Karpas-422 (cell line): Measurements from ENCODE around the gene OR12D2. TPM values are rescaled to one million over a fixed set of nuclear protein-coding genes. Genes with fewer than 3 reads are reported as not detected.
"Not testable (repeated sequence)": the region's sequence is repeated elsewhere in the genome, so short reads cannot be mapped to it uniquely, and the experiment has no call there.

Source experiments
- DNase-seq: peaks from one replicate; pipeline ENCODE4 v3.0.0-alpha.2; 2015
- H2AFZ ChIP-seq: fragments of 200-600 bp; sonication (generic); 2 replicates; pipeline ENCODE4 v1.6.1; 2014; ENCODE audit warnings: antibody characterized with exemption, low read length, mixed read lengths
- H3K27ac ChIP-seq: fragments of 200-600 bp; sonication (generic); 2 replicates; pipeline ENCODE4 v1.5.1; 2014; ENCODE audit warnings: mild to moderate bottlenecking, low read length, moderate library complexity
- H3K27me3 ChIP-seq: fragments of 200-600 bp; sonication (generic); 2 replicates; pipeline ENCODE4 v1.6.1; 2014; ENCODE audit warnings: low read length, mixed read lengths
- H3K36me3 ChIP-seq: fragments of 200-600 bp; sonication (generic); 2 replicates; pipeline ENCODE4 v1.6.1; 2014; ENCODE audit warnings: low read length, mixed read lengths; ENCODE audit not compliant: insufficient read depth
- H3K4me1 ChIP-seq: fragments of 200-600 bp; sonication (generic); 2 replicates; pipeline ENCODE4 v1.6.1; 2014; ENCODE audit warnings: mild to moderate bottlenecking, low read length, mixed read lengths
- H3K4me2 ChIP-seq: fragments of 200-600 bp; sonication (generic); 2 replicates; pipeline ENCODE4 v1.6.1; 2014; ENCODE audit warnings: low read length, low read depth, mild to moderate bottlenecking; ENCODE audit not compliant: poor library complexity, severe bottlenecking
- H3K4me3 ChIP-seq: fragments of 200-600 bp; sonication (generic); 2 replicates; pipeline ENCODE4 v1.5.1; 2014; ENCODE audit warnings: mild to moderate bottlenecking, antibody characterized with exemption, low read length, mixed read lengths
- H3K79me2 ChIP-seq: fragments of 200-600 bp; sonication (generic); 2 replicates; pipeline ENCODE4 v1.6.1; 2014; ENCODE audit warnings: mild to moderate bottlenecking, low read length, mixed read lengths
- H3K9ac ChIP-seq: fragments of 200-600 bp; sonication (generic); 2 replicates; pipeline ENCODE4 v1.6.0; 2014; ENCODE audit warnings: low read length
- H3K9me2 ChIP-seq: fragments of 200-600 bp; sonication (generic), shearing (Covaris generic); replicated peaks from 2 replicates; pipeline ENCODE4 v1.6.0; 2014; ENCODE audit warnings: mild to moderate bottlenecking, low read length, moderate library complexity; ENCODE audit not compliant: insufficient read depth
- H3K9me3 ChIP-seq: fragments of 300-700, 200-600 bp; sonication (generic); 2 replicates; pipeline ENCODE4 v1.6.1; 2014; ENCODE audit warnings: low read length, mixed read lengths
- H4K20me1 ChIP-seq: fragments of 200-600 bp; sonication (generic); 2 replicates; pipeline ENCODE4 v1.6.1; 2014; ENCODE audit warnings: mild to moderate bottlenecking, antibody characterized with exemption, low read length, low read depth; ENCODE audit not compliant: insufficient read depth
- total RNA-seq: library from RNA; depleted of rRNA; stranded (reverse); fragments of >200 nt; shearing (Covaris generic); gene quantifications from 2 replicates; pipeline ENCODE4 v1.2.3, GENCODE V29; 2014; ENCODE audit warnings: low replicate concordance; rRNA removed

OR12D2 gene
- total RNA-seq, 1 experiment from 2014 or later = not detected

- H3K79me2 ChIP-seq = no peaks in the 10 kb centered on the region
- no peaks in the 10 kb centered on the region for H3K36me3 ChIP-seq
- H3K4me1 ChIP-seq = no peaks in the 10 kb centered on the region
These were observed 43.6 kb downstream of the OR12D2 start, which contains the start of gene OR10C1 for GRCh38 chr6:29439006-29439405. Gene OR10C1 (plus strand): TSS chr6:29439306. CDS start chr6:29440016, 710 bp downstream.

DNA sequence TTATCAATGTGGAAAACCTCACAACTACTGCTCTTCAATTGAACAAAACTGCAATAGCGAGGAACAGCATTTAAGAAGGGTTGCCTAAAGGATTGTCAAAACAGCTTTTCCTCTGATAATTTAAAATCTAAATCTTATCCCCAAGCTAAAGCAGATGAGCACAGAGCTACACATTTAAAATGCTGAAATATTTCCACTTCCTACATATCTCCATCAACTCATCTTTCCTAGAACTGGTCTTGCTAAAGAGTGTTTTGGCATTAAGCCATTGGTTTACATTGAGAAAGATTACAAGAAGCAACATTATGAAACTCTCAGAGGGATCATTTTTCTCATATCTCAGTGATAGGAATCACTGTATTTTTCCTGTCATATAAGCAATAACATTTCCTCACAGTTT lies 47.3 kb downstream of the OR12D2 start:
- H3K9me3 ChIP-seq = no peaks in the 10 kb centered on the region
- no peaks in the 10 kb centered on the region for H3K36me3 ChIP-seq
- no peak overlapping the region for H3K9ac ChIP-seq

More at GRCh38 chr6:29439006-29439405, 43.6 kb downstream of the OR12D2 start, which contains the start of gene OR10C1:
- no peak for DNase-seq
- no peak within 1 kb of the TSS for H3K27ac ChIP-seq
- H3K9me2 ChIP-seq = no peaks in the 10 kb centered on the region
- H3K27me3 ChIP-seq = no peaks in the 10 kb centered on the region
- H3K9ac ChIP-seq = no peak within 1 kb of the TSS
- no peaks in the 10 kb centered on the region for H4K20me1 ChIP-seq
- H3K4me2 ChIP-seq = no peak within 1 kb of the TSS
- H2AFZ ChIP-seq = no peak within 1 kb of the TSS
- no peaks in the 10 kb centered on the region for H3K9me3 ChIP-seq
- H3K4me3 ChIP-seq = no peak within 1 kb of the TSS

GRCh38 chr6:29444031-29444430 lies 48.6 kb downstream of the OR12D2 start:
- not testable (repeated sequence) for H2AFZ ChIP-seq, H3K79me2 ChIP-seq, H3K4me2 ChIP-seq, H3K27ac ChIP-seq, H3K36me3 ChIP-seq, DNase-seq, H3K9me3 ChIP-seq, H3K9ac ChIP-seq, H3K9me2 ChIP-seq, H3K27me3 ChIP-seq, H3K4me1 ChIP-seq, H3K4me3 ChIP-seq, H4K20me1 ChIP-seq

More for the DNA sequence above, 47.3 kb downstream of the OR12D2 start:
- H3K27ac ChIP-seq = no peak overlapping the region
- no peaks in the 10 kb centered on the region for H3K9me2 ChIP-seq
- no peaks in the 10 kb centered on the region for H3K27me3 ChIP-seq
- no peak overlapping the region for H2AFZ ChIP-seq
- DNase-seq = no peak
- H3K79me2 ChIP-seq = no peaks in the 10 kb centered on the region
- no peak overlapping the region for H3K4me3 ChIP-seq
- H3K4me1 ChIP-seq = no peaks in the 10 kb centered on the region
- no peaks in the 10 kb centered on the region for H4K20me1 ChIP-seq
- no peak overlapping the region for H3K4me2 ChIP-seq

Other genes starting within 250 kb of the OR12D2 start
- not detected in 2 replicates for gene OR2J2, start 224.7 kb upstream of the OR12D2 start, total RNA-seq
- not detected in 2 replicates for gene OR14J1, start 93.9 kb upstream of the OR12D2 start, total RNA-seq
- gene OR5V1, start 26.8 kb upstream of the OR12D2 start, total RNA-seq = not detected in 2 replicates
- not detected in 2 replicates for gene OR12D3, start 20.3 kb upstream of the OR12D2 start, total RNA-seq
- not detected in 2 replicates for gene OR12D1, start 19.3 kb downstream of the OR12D2 start, total RNA-seq
- gene OR10C1, start 43.7 kb downstream of the OR12D2 start, total RNA-seq = not detected in 2 replicates
- gene OR11A1, start 61.4 kb downstream of the OR12D2 start, total RNA-seq = not detected in 2 replicates
- not detected in 2 replicates for gene OR2H1, start 61.5 kb downstream of the OR12D2 start, total RNA-seq
- gene MAS1L, start 92.3 kb downstream of the OR12D2 start, total RNA-seq = not detected in 2 replicates
- not detected in 2 replicates for gene UBD, start 164.1 kb downstream of the OR12D2 start, total RNA-seq
- gene OR2H2, start 189.5 kb downstream of the OR12D2 start, total RNA-seq = not detected in 2 replicates
- 9.9 and 10.5 TPM in 2 replicates for gene GABBR1, start 237.6 kb downstream of the OR12D2 start, total RNA-seq